H1 (cell line): ENCODE results near the gene FCRL4.

Experiments
- BACH1 ChIP-seq: IDR thresholded peaks from 2 replicates; pipeline ENCODE4 v1.6.1; 2012; ENCODE audit warnings: low read length, improper control_type of control experiment
- NANOG ChIP-seq: IDR thresholded peaks from 2 replicates; pipeline ENCODE4 v1.6.1; 2011; ENCODE audit warnings: low read length, low read depth, mild to moderate bottlenecking, inconsistent platforms; ENCODE audit not compliant: insufficient read depth, poor library complexity, severe bottlenecking
- PHF8 ChIP-seq: fragments of 200-600 bp; sonication (generic); conservative IDR thresholded peaks from 2 replicates; pipeline ENCODE4 v1.7.1; 2012; ENCODE audit warnings: low read depth, mild to moderate bottlenecking, inconsistent platforms, low read length, moderate library complexity
- SUZ12 ChIP-seq: fragments of 200-600 bp; sonication (generic); IDR thresholded peaks from 2 replicates; pipeline ENCODE4 v1.6.1; 2012; ENCODE audit warnings: mild to moderate bottlenecking, inconsistent platforms, low read length, moderate library complexity, mixed read lengths
- TBP ChIP-seq: IDR thresholded peaks from 2 replicates; pipeline ENCODE4 v1.6.1; 2011; ENCODE audit warnings: low read depth, low read length, improper control_type of control experiment
- YY1 ChIP-seq: IDR thresholded peaks from 2 replicates; pipeline ENCODE4 v1.6.1; 2011; ENCODE audit warnings: low read depth, mild to moderate bottlenecking, low read length
- TF ChIP-seq, protein P1 (sequence below), 3 experiments: IDR thresholded peaks; 1 replicate in 2 of 3; 2 replicates in 1 of 3; pipeline versions ENCODE4 v1.5.1 to v1.6.1; 2011; ENCODE audit warnings: low read length in 3 of 3, mild to moderate bottlenecking in 3 of 3, inconsistent platforms in 2 of 3, low read depth in 1 of 3, moderate library complexity in 1 of 3; ENCODE audit not compliant: insufficient read depth in 1 of 3; ENCODE audit errors: control extremely low read depth in 1 of 3
- TF ChIP-seq, protein P2 (sequence below): IDR thresholded peaks from 2 replicates; pipeline ENCODE4 v1.6.1; 2012; ENCODE audit warnings: low read length, inconsistent platforms

GRCh38 chr1:157551694-157552693, 45.9 kb downstream of the FCRL4 start, which contains the start of gene FCRL5:
- TF ChIP-seq, protein P1, sequence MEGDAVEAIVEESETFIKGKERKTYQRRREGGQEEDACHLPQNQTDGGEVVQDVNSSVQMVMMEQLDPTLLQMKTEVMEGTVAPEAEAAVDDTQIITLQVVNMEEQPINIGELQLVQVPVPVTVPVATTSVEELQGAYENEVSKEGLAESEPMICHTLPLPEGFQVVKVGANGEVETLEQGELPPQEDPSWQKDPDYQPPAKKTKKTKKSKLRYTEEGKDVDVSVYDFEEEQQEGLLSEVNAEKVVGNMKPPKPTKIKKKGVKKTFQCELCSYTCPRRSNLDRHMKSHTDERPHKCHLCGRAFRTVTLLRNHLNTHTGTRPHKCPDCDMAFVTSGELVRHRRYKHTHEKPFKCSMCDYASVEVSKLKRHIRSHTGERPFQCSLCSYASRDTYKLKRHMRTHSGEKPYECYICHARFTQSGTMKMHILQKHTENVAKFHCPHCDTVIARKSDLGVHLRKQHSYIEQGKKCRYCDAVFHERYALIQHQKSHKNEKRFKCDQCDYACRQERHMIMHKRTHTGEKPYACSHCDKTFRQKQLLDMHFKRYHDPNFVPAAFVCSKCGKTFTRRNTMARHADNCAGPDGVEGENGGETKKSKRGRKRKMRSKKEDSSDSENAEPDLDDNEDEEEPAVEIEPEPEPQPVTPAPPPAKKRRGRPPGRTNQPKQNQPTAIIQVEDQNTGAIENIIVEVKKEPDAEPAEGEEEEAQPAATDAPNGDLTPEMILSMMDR (IDR thresholded peaks at IDR 0.05; ENCODE audit: control extremely low read depth in 1 of 3, insufficient read depth in 1 of 3, low read depth in 1 of 3, low read length in 3 of 3) = no peak
- TF ChIP-seq SUZ12 (no peak), YY1 (no peak), TBP (no peak), PHF8 (no peak), BACH1 (no peak), NANOG (no peak)
- TF ChIP-seq, protein P2, sequence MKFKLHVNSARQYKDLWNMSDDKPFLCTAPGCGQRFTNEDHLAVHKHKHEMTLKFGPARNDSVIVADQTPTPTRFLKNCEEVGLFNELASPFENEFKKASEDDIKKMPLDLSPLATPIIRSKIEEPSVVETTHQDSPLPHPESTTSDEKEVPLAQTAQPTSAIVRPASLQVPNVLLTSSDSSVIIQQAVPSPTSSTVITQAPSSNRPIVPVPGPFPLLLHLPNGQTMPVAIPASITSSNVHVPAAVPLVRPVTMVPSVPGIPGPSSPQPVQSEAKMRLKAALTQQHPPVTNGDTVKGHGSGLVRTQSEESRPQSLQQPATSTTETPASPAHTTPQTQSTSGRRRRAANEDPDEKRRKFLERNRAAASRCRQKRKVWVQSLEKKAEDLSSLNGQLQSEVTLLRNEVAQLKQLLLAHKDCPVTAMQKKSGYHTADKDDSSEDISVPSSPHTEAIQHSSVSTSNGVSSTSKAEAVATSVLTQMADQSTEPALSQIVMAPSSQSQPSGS = no peak
